UCSD-AML1 (cell line): ENCODE results near the gene FBXL2.

ENCODE experiments used
- DNase-seq: peaks from one replicate; lab custom pipeline; 2025; ENCODE audit not compliant: unreplicated experiment; lab: John Stamatoyannopoulos, UW

The FBXL2 gene, protein sequence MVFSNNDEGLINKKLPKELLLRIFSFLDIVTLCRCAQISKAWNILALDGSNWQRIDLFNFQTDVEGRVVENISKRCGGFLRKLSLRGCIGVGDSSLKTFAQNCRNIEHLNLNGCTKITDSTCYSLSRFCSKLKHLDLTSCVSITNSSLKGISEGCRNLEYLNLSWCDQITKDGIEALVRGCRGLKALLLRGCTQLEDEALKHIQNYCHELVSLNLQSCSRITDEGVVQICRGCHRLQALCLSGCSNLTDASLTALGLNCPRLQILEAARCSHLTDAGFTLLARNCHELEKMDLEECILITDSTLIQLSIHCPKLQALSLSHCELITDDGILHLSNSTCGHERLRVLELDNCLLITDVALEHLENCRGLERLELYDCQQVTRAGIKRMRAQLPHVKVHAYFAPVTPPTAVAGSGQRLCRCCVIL

DNA sequence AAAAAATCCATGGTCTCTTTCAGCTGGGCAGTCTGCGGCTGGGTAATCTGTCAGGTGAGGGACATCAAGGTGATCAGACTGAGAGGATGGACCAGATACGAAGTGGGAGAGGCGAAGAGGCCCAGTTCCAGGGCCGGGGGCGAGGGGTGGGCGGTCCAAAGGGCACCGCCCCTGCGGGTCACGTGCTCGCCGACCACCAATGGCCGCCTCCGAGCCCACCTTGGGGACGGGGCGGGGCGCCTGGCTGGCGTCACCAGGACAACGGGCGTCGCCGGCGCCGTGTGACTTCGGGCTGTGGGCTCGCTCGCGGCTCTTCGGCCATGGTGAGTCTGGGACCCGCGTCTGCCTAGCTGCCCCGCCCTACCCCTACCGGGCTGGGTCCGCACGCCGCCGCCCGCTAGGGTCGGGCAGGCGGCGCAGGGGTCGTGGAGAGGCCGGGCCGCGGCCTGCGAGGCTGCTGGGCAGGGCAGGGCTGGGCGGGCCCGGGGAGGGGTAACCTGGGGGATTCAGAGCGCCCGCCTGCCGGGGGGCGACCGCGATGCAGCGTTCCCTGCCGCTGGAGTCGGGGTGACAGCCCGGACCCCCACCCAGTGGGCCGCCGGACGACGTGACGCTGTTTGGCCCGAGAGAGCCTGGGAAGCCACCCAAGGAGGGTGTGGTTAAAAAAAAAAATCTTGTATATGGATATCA lies at the start of gene FBXL2:
Gene FBXL2, plus strand, starts transcription at position 250 of the 690 bp plus-strand sequence. Its CDS starts 71 bp downstream, at position 321.
- no peak for DNase-seq

DNA sequence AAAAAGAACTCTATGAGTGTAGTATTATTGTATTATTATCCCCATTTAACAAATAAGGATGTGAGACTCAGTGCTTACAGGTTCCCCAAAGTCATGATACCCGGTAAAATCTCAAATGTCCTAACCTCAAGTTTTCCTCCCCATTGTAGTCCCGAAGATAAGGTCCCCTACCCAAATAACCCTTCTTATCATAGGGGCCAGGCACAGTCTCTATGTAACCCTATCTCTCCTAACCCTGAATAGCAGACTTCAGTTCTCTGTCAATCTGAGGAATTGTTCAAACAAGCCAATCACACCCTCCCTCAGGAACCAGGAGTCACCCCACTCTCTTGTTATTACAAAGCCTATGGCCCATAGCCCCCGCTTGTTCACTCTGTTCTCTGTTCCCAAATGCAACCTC lies 48.2 kb upstream of the FBXL2 start:
- no peak for DNase-seq

DNA sequence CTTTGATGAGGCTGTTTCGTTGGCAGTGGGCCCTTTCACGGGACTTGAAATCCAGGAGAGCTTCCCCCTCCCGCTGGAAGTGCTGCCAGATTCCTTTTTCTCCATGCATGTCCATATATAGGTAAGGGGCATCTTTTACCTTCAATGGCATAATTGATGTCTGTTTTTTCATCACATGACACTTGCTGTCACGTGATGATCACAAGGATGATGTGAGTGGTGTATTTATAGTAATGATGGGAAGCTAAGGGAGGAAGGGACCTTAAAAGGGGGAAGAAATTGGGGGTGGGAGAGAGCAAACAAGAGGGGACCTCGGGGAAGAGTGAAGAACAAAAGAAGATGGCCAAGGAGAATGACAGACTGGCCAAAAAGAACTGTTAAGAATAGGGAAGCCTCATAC lies 47.3 kb upstream of the FBXL2 start:
- no peak for DNase-seq

DNA sequence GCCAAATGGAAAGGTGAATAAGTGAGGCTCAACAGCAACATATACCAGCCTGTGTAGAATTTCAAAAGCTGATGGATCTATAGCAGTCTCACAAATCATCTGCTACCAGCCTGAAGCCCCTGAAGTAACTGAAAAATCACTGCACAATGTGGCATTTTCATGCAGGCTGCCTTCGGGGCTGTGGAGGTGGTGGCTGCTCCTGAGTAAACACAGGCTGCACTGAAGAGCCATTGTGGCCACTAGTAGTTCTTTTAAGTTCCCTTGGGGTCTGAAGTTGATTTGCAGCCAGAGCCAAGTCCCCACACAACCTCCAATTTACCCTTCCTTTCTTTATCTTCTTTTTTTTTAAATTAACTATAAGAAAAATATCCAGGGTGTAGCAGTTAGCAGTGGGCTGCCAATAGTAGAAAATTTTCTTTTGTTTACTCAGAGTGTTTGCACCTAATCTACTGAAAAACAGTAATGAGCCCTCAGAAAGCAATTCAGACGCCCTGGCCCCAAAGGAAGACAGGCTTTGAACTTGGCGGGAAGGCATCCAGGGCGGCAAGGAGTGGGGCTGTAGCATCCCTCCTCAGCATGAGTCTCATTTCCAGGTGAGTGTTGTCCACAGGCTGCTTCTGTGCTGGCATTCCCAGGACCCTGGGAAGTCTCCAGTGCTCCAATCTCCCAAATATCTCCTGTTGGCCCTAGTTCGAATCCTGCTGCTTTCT lies 45.3 kb upstream of the FBXL2 start:
- no peak for DNase-seq

DNA sequence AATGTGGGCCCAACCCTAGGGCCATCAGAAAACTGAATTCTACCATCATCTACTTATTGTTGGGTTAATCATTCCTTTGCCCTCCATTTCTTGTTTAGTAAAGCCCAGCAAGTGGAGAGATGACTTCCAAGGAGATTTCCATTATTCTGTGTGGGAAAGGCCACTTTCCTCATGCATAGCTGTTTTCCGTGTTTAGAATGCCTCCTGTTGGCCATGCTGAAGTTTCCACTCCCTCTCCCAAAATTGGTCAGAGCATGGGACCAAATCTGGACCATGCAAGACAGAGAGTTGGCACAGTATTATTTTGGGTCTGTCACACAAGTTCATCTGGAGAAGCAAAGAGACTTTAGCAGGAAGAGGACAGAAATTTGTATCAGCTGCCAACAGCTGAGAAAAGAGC lies 43.4 kb upstream of the FBXL2 start:
- DNase-seq = no peak

DNA sequence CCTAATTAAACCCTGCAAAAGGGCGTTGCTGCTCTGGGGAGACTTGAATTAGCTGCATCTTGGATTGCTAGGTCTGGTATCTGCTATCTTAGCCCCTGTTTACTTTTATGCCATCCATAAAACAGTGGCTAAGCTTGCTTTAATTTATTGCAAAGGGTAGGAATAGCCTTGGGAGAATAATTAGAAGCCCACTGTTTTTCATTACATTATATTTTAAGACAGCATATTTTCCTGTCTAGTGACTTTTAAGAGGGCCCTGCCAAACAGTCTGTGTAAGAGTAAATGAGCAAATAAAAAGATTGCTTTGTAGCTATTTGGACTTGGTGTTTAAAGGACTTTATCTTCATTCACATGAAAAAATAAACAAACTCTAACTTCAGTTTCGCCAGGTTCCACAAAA lies 41.2 kb upstream of the FBXL2 start:
- no peak for DNase-seq

DNA sequence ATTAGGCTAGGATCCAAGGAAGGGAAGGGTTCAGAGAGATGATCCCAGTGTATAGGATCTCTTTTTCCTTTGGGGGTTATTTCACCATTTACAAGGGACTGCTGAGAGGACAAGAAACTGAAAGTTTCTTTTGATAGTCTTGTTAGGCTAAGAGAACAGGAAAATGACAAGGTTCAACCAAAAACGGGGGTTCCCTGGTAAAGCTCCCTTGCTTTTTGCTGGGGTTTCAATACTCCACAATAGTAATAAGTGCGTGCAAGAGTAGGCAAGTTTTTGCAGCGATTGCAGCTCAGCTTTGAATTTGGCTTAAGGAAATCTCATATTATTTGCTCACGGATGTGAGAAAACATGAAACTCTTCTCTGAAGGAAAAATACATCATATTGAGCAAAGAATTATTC lies 39.8 kb upstream of the FBXL2 start:
- DNase-seq = no peak

DNA sequence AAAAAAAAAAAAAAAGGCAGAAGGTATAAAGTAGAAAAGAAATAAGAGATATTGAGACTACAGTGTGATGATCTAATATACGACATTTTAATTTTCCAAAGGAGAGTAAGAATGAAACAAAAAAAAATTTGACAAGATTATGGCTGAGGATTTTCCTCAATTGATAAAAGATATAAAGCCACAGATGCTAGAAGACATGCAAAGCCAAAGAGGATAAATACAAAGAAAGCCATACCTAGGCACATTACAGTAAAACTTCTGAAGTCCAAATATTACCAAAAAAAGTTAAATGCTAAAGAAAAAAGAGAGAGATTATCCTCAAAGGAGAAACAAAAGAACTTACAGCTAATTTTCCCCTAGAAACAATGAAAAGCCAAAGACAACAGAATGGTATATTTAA lies 38.3 kb upstream of the FBXL2 start:
- no peak for DNase-seq

DNA sequence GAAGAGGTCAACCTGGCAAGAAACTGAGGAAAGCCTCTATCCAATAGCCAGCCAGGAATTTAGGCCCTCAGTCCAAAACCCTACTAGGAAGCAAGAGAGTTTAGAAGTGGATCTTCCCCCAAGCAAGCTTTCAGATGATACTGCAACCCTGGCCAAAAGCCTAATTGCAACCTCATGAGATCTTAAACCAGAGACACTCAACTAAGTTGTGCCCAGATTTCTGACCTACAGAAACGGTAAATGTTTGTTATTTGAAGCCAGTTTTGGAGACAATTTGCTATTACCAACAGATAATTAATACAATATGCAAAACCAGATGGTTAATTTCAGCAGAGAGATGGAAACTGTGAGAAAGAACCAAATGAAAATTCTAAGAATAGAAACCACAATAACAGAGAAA lies 37.0 kb upstream of the FBXL2 start:
- no peak for DNase-seq

DNA sequence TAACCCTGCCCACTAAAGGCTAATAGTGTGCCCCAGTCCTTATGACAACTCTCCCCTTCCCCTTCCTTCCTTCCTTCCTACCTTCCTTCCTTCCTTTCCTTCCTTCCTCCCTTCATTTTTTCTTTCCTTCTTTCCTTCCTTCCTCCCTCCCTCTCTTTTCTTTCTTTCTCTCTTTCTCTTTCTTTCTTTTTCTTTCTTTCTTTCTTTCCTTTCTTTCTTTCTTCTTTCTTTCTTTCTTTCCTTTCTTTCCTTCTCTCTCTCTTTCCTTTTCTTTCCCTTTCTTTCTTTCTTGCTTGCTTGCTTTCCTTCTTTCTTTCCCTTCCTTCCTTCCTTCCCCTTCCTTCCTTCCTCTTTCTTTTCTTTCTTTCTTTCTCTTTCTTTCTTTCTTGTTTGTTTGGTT lies 30.5 kb upstream of the FBXL2 start:
- DNase-seq = no peak

DNA sequence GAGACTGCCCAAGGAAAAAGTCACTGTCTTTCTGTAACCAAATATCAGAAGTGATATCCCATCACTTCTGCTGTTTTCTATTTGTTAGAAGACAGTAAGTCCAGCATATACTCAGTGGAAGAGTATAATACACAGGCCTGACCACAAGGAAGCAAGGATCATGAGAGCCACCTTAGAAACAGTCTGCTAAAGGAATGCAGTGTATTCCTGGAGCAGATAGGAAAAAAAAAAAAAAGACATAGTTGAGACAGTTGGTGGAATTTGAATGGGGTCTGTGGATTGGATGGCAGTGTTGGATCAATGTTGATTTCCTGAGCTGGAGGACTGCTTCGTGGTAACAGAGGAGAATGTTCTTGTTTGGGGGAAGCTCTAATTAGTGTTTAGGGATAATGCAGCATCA lies 26.5 kb upstream of the FBXL2 start:
- no peak for DNase-seq

DNA sequence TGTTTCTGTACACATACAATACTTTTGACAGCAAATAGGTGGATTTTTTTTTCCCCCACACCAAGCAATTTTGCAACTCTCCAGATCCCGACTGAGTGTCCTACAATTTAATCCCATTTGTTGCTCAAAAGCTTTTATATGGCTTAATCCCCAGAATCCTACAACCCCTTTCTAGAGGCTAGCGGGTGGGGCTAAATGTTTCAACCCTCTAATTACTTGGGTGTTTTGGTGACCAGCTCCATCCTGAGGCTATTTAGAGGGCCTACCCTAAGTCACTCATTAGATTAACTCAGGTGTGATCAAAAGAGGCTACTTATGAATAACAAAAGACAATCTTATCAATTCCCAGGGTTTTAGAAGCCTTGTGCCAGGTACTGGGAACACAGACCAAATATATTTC lies 21.0 kb upstream of the FBXL2 start:
- DNase-seq = no peak

DNA sequence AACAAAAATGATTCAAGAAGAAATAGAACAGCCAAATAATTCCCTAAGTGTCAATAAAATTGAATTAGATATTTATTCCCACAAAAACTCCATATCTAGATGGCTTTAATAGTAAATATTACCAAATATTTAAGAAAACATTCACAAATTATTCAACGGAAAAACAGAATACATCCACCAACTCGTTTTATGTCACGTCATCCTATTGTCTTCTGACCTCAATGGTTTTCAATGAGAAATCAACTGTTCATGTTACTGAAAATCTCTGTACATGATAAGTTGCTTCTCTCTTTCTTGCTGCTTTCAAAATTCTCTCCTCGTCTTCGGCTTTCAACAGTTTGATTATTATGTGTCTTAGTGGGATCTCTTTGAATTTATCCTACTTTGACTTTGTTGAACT lies 17.1 kb upstream of the FBXL2 start:
- no peak for DNase-seq

DNA sequence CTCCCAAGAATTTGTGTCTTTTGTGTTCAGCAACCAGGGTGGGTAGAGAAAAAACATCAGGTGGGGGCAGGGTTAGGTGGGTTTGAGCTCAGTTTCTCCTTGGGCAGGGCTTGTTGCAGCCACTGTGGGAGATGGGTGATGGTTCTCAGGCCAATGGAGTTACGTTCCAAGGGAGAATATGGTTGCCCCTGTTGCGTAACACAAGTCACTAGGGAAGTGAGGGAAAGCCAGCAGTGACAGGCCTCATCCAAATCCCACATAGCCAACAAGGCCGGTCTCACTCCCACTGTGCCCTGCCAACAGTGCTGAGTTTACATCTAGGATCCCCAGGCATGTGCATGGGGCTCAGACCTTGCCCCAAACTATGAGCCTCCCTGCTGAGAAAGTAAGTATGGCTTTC lies 7.9 kb upstream of the FBXL2 start:
- no peak for DNase-seq

DNA sequence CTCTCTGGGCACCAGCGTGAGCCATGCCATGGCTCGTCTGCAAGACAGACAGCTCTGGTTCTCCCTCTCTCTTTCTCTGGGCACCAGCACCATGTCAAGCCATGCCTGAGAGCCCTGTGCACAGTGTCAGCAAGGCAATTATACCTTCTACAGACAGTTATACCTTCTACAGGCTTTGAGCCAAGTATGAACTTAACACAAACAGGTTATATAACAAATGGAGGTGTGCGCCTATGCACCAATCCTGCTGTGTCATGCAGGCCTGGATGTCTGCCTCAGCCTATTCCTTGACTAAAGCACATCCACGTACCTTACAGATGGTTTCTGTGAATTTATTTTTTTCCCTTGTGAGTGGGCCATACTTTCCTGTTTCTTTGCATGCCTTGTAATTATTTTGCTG lies 5.9 kb upstream of the FBXL2 start:
- no peak for DNase-seq

DNA sequence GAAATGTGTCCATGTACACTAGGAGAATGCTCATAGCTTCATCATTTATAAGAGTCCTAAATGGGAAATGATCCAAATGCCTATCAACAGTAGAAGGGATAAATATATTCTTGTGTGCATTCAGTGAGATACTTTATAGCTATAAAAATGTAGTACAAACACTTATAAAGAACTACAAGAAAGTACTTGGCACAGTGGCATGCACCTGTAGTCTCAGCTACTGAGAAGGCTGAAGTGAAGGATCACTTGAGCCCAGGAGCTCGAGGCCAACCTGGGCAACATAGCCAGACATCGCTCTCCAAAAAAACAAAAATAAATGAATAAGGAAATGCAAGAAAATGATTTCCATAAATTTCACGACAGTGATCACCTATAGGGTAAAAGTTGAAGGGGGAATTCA lies 3.6 kb upstream of the FBXL2 start:
- DNase-seq = no peak

DNA sequence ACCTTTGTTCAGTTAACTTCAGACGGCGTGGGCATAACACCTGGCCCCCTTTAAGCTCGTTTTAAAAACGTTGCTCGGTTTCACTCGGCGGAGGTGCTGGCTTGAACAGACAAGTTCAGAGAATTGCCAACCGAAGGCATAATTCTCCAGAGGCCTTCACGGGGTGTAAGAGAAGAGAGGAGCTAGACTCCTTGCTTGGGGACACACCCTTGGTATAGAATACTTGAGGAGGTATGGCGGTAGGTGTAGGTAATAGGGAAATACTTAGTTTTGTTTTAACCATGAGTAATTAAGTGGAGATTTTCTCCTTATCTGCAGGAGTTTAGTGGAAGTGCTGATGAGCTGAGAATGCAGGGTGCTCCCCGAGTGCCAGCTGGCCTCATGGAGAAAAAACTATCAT lies 921 bp downstream of the FBXL2 start:
- DNase-seq = no peak

DNA sequence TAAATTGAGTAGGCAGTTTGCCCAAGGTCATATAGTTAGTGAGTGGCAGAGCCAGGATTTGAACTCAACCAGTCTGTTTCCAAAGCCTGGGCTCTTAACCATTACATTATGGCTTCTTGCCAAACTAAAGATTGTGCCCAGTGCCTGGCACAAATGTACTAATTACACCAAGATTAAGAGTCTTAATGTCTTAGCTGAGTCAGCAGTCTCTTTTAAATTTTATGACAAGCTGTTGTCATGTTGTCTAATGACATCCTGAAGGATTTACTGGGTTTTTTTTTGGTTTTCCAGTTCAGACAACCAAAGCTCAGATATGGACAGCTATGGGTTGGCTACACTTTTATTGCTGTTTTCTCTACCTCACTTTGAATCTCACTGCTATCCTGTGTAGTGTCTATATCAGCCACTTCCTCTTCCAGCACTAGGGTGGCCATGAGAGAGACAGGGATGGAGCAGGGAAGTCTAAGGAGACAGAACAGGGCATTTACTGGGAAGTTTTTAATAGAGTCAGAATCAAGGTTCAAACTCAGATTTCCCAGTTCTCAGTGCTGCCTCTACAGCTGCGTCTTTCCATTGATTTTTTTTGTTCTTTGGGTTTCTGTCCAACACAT lies 10.5 kb downstream of the FBXL2 start:
- DNase-seq = no peak

DNA sequence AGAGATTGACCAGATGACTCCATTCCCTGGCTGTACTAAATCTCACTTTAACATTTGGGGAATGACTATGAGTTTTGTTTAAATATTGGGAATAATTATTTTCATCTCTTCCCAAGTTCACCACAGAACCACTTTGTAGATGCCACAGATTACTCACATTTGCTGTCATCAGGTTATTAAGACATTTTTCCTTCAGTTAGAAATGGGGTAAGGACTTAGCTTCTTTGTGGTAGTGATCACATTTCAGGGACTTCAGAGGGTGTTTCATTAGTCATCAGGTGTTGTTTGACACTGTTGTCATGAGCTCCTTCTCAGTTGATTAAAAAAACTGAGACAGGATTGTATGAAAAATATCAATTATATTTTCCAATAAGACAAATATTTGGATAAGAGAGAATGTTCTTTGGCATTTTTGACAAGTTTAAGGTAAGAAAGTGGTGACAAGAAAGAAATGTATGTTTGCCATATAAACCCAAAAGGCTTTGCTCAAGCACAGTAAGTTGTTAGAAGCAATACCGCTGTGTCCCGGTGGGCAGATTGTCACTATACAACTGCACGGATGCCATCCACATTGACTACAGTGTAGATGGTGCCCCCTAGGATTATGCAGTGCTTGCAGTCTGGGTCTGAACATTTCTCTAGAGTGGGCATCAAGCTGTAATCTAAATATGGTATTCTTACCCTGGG lies 22.3 kb downstream of the FBXL2 start:
- no peak for DNase-seq

DNA sequence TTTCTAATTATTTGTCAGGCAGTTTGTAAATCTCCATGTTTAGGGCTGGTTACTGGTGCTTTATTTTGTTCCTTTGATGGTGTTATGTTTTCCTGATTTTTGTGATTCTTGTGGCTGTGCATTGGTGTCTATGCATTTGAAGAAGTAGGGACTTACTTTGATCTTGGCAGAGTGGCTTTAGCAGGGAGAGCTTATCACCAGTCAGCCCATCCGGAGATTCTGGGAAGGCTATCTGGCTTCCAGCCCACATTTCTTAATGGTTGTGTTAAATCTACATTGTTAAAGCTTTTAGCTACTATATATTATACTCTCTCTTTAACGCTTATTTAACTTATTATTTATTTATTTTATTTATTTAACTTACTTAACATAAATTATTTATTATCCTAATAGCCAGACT lies 35.1 kb downstream of the FBXL2 start:
- DNase-seq = no peak

DNA sequence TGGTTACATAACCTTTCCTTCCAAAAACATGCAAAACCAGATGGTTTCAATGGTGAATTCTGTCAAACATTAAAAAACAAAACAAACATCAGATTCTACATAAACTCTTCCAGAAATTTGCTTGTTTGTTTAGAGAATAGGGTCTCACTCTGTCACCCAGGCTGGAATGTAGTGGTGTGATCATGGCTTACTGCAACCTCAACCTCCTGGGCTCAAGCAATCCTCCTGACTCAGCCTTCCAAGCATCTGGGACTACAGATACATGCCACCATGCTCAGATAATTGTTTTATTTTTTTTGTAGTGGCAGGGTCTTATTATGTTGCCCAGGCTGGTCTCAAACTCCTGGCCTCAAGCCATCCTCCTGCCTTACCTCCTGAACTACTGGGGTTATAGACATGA lies 36.1 kb downstream of the FBXL2 start:
- no peak for DNase-seq
